ENCODE measurements around the gene SLC16A8. TPM values are rescaled to one million over a fixed set of nuclear protein-coding genes. Genes with fewer than 3 reads are reported as not detected.
A peak's percentile ranks its signal among the peaks of the same experiment; 100 is the strongest.

Gene SLC16A8
- total and polyA plus RNA-seq, 2 of the 13 experiments (the other 11 are each of a cell fraction or from before 2014, with no cell fraction given), result not detected

DNA sequence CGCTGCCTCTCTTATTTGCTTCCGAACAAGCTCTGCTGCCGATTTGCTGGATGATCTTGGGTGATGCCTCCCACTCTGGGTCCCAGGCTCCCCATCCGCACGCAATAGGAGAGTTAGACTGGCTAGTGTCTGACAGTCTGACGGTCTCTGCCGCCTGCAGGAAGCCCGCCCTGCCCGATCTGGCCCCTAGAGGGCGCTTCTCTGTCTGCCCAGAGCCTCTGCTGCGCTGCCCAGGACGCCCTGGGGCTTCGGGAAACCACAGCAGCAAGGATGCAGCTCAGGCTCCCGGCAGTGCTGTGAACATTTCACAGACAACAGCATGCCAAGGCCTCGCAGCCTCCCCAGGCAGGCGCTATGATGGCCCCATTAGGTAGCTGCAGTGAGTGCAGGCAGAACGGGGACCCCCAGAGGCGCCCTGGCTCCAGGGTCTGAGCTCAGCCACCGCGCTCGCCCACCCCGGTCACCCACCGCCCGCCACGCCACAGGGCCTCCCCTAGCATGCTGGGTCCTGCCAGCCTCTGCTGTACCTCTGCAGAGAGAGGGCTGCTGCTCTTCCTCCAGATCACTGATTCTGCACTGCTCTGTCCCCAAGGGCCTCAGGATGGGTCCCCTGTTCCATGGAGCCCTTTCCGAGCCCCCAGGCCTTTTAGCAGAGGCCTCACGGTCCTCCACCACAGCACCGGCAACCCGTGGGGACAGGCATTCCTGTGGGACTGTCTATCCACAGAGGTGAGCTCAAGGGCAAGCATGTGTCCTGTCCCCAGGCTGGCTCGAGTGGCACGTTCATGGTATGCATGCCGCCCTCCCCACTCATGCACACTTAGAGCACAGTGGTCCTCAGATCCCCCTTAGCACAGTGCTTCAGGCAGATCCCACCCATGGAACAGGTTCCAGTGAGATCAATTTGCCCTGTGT lies 30.8 kb upstream of the SLC16A8 start (continued):
- TF ChIP-seq FOXO1 (CRISPR knock-in tag; IDR thresholded peaks at IDR 0.05), result no peak
- 0 out of 2 replicates have a peak, but pooled peaks have one; percentile 38 for TF ChIP-seq ZBTB38 (CRISPR knock-in tag; IDR thresholded peaks at IDR 0.05)
- no peak for TF ChIP-seq CEBPB (IDR thresholded peaks at IDR 0.05; ENCODE audit: borderline replicate concordance, low read depth, low read length)
- no peak for TF ChIP-seq ZNF136 (CRISPR knock-in tag; IDR thresholded peaks at IDR 0.05; ENCODE audit: low read depth)
- TF ChIP-seq KDM4B (CRISPR knock-in tag; IDR thresholded peaks at IDR 0.05), result 0 out of 2 replicates have a peak, but pooled peaks have one; percentile 33
- TF ChIP-seq HNRNPUL1 (IDR thresholded peaks at IDR 0.05; ENCODE audit: low read depth, low read length), result no peak
- TF ChIP-seq, protein P1, sequence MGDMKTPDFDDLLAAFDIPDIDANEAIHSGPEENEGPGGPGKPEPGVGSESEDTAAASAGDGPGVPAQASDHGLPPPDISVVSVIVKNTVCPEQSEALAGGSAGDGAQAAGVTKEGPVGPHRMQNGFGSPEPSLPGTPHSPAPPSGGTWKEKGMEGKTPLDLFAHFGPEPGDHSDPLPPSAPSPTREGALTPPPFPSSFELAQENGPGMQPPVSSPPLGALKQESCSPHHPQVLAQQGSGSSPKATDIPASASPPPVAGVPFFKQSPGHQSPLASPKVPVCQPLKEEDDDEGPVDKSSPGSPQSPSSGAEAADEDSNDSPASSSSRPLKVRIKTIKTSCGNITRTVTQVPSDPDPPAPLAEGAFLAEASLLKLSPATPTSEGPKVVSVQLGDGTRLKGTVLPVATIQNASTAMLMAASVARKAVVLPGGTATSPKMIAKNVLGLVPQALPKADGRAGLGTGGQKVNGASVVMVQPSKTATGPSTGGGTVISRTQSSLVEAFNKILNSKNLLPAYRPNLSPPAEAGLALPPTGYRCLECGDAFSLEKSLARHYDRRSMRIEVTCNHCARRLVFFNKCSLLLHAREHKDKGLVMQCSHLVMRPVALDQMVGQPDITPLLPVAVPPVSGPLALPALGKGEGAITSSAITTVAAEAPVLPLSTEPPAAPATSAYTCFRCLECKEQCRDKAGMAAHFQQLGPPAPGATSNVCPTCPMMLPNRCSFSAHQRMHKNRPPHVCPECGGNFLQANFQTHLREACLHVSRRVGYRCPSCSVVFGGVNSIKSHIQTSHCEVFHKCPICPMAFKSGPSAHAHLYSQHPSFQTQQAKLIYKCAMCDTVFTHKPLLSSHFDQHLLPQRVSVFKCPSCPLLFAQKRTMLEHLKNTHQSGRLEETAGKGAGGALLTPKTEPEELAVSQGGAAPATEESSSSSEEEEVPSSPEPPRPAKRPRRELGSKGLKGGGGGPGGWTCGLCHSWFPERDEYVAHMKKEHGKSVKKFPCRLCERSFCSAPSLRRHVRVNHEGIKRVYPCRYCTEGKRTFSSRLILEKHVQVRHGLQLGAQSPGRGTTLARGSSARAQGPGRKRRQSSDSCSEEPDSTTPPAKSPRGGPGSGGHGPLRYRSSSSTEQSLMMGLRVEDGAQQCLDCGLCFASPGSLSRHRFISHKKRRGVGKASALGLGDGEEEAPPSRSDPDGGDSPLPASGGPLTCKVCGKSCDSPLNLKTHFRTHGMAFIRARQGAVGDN (CRISPR knock-in tag; IDR thresholded peaks at IDR 0.05), result peak; percentile 61
- no peak for TF ChIP-seq CENPT (CRISPR knock-in tag; IDR thresholded peaks at IDR 0.05; ENCODE audit: low read depth)
- no peak for TF ChIP-seq GABPA (IDR thresholded peaks at IDR 0.05; ENCODE audit: low read depth, low read length)
- TF ChIP-seq GABPA (CRISPR knock-in tag; IDR thresholded peaks at IDR 0.05; ENCODE audit: low read depth), result no peak
- TF ChIP-seq, protein P2, sequence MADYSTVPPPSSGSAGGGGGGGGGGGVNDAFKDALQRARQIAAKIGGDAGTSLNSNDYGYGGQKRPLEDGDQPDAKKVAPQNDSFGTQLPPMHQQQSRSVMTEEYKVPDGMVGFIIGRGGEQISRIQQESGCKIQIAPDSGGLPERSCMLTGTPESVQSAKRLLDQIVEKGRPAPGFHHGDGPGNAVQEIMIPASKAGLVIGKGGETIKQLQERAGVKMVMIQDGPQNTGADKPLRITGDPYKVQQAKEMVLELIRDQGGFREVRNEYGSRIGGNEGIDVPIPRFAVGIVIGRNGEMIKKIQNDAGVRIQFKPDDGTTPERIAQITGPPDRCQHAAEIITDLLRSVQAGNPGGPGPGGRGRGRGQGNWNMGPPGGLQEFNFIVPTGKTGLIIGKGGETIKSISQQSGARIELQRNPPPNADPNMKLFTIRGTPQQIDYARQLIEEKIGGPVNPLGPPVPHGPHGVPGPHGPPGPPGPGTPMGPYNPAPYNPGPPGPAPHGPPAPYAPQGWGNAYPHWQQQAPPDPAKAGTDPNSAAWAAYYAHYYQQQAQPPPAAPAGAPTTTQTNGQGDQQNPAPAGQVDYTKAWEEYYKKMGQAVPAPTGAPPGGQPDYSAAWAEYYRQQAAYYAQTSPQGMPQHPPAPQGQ (CRISPR knock-in tag; IDR thresholded peaks at IDR 0.05; ENCODE audit: borderline replicate concordance), result no peak
- TF ChIP-seq, protein P3, sequence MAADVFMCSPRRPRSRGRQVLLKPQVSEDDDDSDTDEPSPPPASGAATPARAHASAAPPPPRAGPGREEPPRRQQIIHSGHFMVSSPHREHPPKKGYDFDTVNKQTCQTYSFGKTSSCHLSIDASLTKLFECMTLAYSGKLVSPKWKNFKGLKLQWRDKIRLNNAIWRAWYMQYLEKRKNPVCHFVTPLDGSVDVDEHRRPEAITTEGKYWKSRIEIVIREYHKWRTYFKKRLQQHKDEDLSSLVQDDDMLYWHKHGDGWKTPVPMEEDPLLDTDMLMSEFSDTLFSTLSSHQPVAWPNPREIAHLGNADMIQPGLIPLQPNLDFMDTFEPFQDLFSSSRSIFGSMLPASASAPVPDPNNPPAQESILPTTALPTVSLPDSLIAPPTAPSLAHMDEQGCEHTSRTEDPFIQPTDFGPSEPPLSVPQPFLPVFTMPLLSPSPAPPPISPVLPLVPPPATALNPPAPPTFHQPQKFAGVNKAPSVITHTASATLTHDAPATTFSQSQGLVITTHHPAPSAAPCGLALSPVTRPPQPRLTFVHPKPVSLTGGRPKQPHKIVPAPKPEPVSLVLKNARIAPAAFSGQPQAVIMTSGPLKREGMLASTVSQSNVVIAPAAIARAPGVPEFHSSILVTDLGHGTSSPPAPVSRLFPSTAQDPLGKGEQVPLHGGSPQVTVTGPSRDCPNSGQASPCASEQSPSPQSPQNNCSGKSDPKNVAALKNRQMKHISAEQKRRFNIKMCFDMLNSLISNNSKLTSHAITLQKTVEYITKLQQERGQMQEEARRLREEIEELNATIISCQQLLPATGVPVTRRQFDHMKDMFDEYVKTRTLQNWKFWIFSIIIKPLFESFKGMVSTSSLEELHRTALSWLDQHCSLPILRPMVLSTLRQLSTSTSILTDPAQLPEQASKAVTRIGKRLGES (CRISPR knock-in tag; IDR thresholded peaks at IDR 0.05; ENCODE audit: borderline replicate concordance), result no peak
- no peak for TF ChIP-seq ZNF546 (CRISPR knock-in tag; conservative IDR thresholded peaks at IDR 0.05)
- TF ChIP-seq, protein P4, sequence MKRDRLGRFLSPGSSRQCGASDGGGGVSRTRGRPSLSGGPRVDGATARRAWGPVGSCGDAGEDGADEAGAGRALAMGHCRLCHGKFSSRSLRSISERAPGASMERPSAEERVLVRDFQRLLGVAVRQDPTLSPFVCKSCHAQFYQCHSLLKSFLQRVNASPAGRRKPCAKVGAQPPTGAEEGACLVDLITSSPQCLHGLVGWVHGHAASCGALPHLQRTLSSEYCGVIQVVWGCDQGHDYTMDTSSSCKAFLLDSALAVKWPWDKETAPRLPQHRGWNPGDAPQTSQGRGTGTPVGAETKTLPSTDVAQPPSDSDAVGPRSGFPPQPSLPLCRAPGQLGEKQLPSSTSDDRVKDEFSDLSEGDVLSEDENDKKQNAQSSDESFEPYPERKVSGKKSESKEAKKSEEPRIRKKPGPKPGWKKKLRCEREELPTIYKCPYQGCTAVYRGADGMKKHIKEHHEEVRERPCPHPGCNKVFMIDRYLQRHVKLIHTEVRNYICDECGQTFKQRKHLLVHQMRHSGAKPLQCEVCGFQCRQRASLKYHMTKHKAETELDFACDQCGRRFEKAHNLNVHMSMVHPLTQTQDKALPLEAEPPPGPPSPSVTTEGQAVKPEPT (CRISPR knock-in tag; IDR thresholded peaks at IDR 0.05; ENCODE audit: low read depth), result no peak
- peak; percentile 41; the same call in 1 of the 2 replicates for TF ChIP-seq RXRB (CRISPR knock-in tag; IDR thresholded peaks at IDR 0.05; ENCODE audit: borderline replicate concordance)
- TF ChIP-seq ZSCAN25 (CRISPR knock-in tag; IDR thresholded peaks at IDR 0.05), result no peak
- TF ChIP-seq ZNF672 (CRISPR knock-in tag; IDR thresholded peaks at IDR 0.05), result no peak
